ENCODE results near the gene BHLHE40. TPM values are rescaled to one million over a fixed set of nuclear protein-coding genes. Genes with fewer than 3 reads are reported as not detected.

BHLHE40 gene
- total RNA-seq, 4 donors from 2014 or later, result 124 to 194 (median 153) TPM

- Histone ChIP-seq H3K27me3 (no peaks in the 10 kb centered on the region), H3K27ac (peak overlapping the region in 3 of 4 donors; percentile 86 to 91 (median 88)), H3K4me1 (peaks cover 27 to 67% (median 39%) of the 10 kb centered on the region in 3 donors), H3K9me3 (no peaks in the 10 kb centered on the region), H3K4me3 (no peak overlapping the region), H3K36me3 (no peaks in the 10 kb centered on the region)
- no peak for DNase-seq
- WGBS, 2 donors, result 89 to 90% methylated on average over 6 of the region's 6 CpGs
- no peak for TF ChIP-seq POLR2A (IDR thresholded peaks at IDR 0.05)
- no peak for TF ChIP-seq CTCF (IDR thresholded peaks at IDR 0.05)
- intact Hi-C loops (cut with DNase I), result no loop called here
These were observed 12.9 kb downstream of the BHLHE40 start for GRCh38 chr3:4992118-4992517.

- peaks cover 24 to 53% (median 31%) of the 10 kb centered on the region in 3 donors for H3K4me1 ChIP-seq
- intact Hi-C loops (cut with DNase I), result no loop called here
- peak overlapping the region; percentile 66 to 91 (median 87) for H3K27ac ChIP-seq
- no peak for TF ChIP-seq POLR2A (IDR thresholded peaks at IDR 0.05)
- TF ChIP-seq CTCF (IDR thresholded peaks at IDR 0.05), result no peak
- H3K27me3 ChIP-seq, result no peaks in the 10 kb centered on the region
- DNase-seq, result no peak
- H3K9me3 ChIP-seq, result no peaks in the 10 kb centered on the region
- 80 to 84% methylated on average over 4 of the region's 4 CpGs for WGBS, 2 donors
- no peak overlapping the region for H3K4me3 ChIP-seq
- H3K36me3 ChIP-seq, result no peaks in the 10 kb centered on the region
These were observed 14.3 kb downstream of the BHLHE40 start for GRCh38 chr3:4993276-4994143.

GRCh38 chr3:4994144-4994730 is 15.0 kb downstream of the BHLHE40 start:
- Histone ChIP-seq H3K4me1 (peaks cover 19 to 51% (median 23%) of the 10 kb centered on the region in 3 donors), H3K27me3 (no peaks in the 10 kb centered on the region), H3K36me3 (no peaks in the 10 kb centered on the region), H3K4me3 (no peak overlapping the region), H3K27ac (peak overlapping the region; percentile 78 to 91 (median 87)), H3K9me3 (no peaks in the 10 kb centered on the region)
- no peak for DNase-seq
- intact Hi-C loops (cut with DNase I), result no loop called here
- TF ChIP-seq POLR2A (IDR thresholded peaks at IDR 0.05) (no peak), CTCF (IDR thresholded peaks at IDR 0.05) (no peak)

GRCh38 chr3:4994823-4995499 is 15.7 kb downstream of the BHLHE40 start:
- no peak overlapping the region for H3K4me3 ChIP-seq
- H3K27ac ChIP-seq, result peak overlapping the region; percentile 78 to 91 (median 87)
- TF ChIP-seq POLR2A (IDR thresholded peaks at IDR 0.05) (no peak), CTCF (IDR thresholded peaks at IDR 0.05) (no peak)
- no peak for DNase-seq
- peaks cover 12 to 51% (median 23%) of the 10 kb centered on the region in 3 donors for H3K4me1 ChIP-seq
- 47 to 56% methylated on average over 6 to 11 of the region's 11 CpGs for WGBS, 2 donors
- intact Hi-C loops (cut with DNase I), result no loop called here
- no peaks in the 10 kb centered on the region for H3K36me3 ChIP-seq
- no peaks in the 10 kb centered on the region for H3K9me3 ChIP-seq
- H3K27me3 ChIP-seq, result no peaks in the 10 kb centered on the region
